Subcutaneous abdominal adipose tissue (tissue), 5 donors: ENCODE measurements around the gene NOL11.
"Not testable (repeated sequence)": the region's sequence is repeated elsewhere in the genome, so short reads cannot be mapped to it uniquely, and the experiment has no call there.

Experiments used
- H3K27ac ChIP-seq: one replicate; pipeline ENCODE4 v1.7.0; 2013; ENCODE audit warnings: low read depth, mild to moderate bottlenecking, inconsistent platforms, low read length, moderate library complexity
- H3K27me3 ChIP-seq, 5 donors: one replicate each; pipeline ENCODE4 v1.7.0; 2013; ENCODE audit warnings: low read length in 5 of 5, inconsistent platforms in 1 of 5; ENCODE audit not compliant: control insufficient read depth in 5 of 5, insufficient read depth in 4 of 5
- H3K36me3 ChIP-seq, 5 donors: one replicate each; pipeline ENCODE4 v1.7.0; 2013; ENCODE audit warnings: low read length in 5 of 5; ENCODE audit not compliant: control insufficient read depth in 5 of 5, insufficient read depth in 5 of 5
- H3K4me1 ChIP-seq, 5 donors: one replicate each; pipeline ENCODE4 v1.7.0; 2013; ENCODE audit warnings: low read length in 5 of 5, mild to moderate bottlenecking in 3 of 5, moderate library complexity in 1 of 5; ENCODE audit not compliant: control insufficient read depth in 5 of 5, insufficient read depth in 5 of 5
- H3K4me3 ChIP-seq, 5 donors: one replicate each; pipeline ENCODE4 v1.7.0; 2013; ENCODE audit warnings: low read length in 5 of 5, low read depth in 1 of 5
- H3K9ac ChIP-seq, 5 donors: one replicate each; pipeline ENCODE4 v1.7.0; 2013; ENCODE audit warnings: low read length in 5 of 5, mild to moderate bottlenecking in 4 of 5, moderate library complexity in 3 of 5
- H3K9me3 ChIP-seq, 5 donors: one replicate each; pipeline ENCODE4 v1.7.0; 2013; ENCODE audit warnings: low read length in 5 of 5; ENCODE audit not compliant: control insufficient read depth in 5 of 5
- donor health status: healthy.
- donor health status: healthy.
- donor health status: healthy.
- donor health status: healthy.
- donor health status: healthy.

The NOL11 gene

GRCh38 chr17:67702861-67703260, 14.9 kb upstream of the NOL11 start:
- H3K36me3 ChIP-seq, H3K27ac ChIP-seq, H3K4me1 ChIP-seq, H3K9ac ChIP-seq, H3K4me3 ChIP-seq, H3K27me3 ChIP-seq, H3K9me3 ChIP-seq: not testable (repeated sequence)

DNA sequence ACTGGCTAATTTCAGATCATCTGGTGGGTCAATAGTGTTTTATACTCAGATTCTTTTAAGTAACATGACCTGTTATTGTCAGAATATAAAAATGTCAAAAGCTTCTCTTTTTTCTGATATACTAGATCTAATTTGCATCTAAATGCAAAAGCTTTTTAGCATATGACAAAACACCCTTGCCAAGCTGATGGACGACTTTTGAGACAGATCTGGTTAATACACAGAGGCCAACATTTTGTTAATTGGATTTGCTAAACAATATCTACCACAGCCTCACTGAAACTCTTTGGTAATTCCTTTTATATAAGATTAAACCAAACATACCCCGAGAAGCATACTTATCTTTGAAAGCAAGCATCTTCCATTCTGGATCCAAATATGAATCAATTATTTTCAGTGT, 10.3 kb upstream of the NOL11 start:
- no peak overlapping the region for H3K4me3 ChIP-seq
- no peaks in the 10 kb centered on the region for H3K4me1 ChIP-seq
- peaks cover 0 to 3% (median 0%) of the 10 kb centered on the region in 5 donors for H3K27me3 ChIP-seq
- no peak overlapping the region for H3K27ac ChIP-seq
- H3K36me3 ChIP-seq = no peaks in the 10 kb centered on the region
- H3K9ac ChIP-seq = no peak overlapping the region
- H3K9me3 ChIP-seq = no peaks in the 10 kb centered on the region

GRCh38 chr17:67708378-67708777, 9.4 kb upstream of the NOL11 start:
- Histone ChIP-seq H3K9ac (no peak overlapping the region), H3K9me3 (no peaks in the 10 kb centered on the region), H3K27ac (no peak overlapping the region), H3K4me3 (no peak overlapping the region), H3K36me3 (no peaks in the 10 kb centered on the region), H3K4me1 (no peaks in the 10 kb centered on the region), H3K27me3 (peaks cover 0 to 3% (median 0%) of the 10 kb centered on the region in 5 donors)

- Histone ChIP-seq H3K4me3 (no peak overlapping the region), H3K9ac (no peak overlapping the region), H3K36me3 (no peaks in the 10 kb centered on the region), H3K27ac (no peak overlapping the region), H3K27me3 (peaks cover 0 to 3% (median 0%) of the 10 kb centered on the region in 5 donors), H3K4me1 (peaks cover 0 to 3% (median under 1%) of the 10 kb centered on the region in 5 donors), H3K9me3 (no peaks in the 10 kb centered on the region)
Observed at GRCh38 chr17:67711916-67712315, 5.8 kb upstream of the NOL11 start.

GRCh38 chr17:67712375-67712774, 5.4 kb upstream of the NOL11 start:
- H3K9me3 ChIP-seq = no peaks in the 10 kb centered on the region
- peaks cover 0 to 3% (median 0%) of the 10 kb centered on the region in 5 donors for H3K27me3 ChIP-seq
- H3K4me1 ChIP-seq = peaks cover 0 to 7% (median 5%) of the 10 kb centered on the region in 5 donors

GRCh38 chr17:67713169-67713568, 4.6 kb upstream of the NOL11 start:
- H3K9ac ChIP-seq = no peak overlapping the region
- H3K27me3 ChIP-seq = peaks cover 0 to 3% (median 0%) of the 10 kb centered on the region in 5 donors
- H3K36me3 ChIP-seq = no peaks in the 10 kb centered on the region

More at GRCh38 chr17:67712375-67712774, 5.4 kb upstream of the NOL11 start:
- Histone ChIP-seq H3K9ac (no peak overlapping the region), H3K4me3 (no peak overlapping the region), H3K27ac (no peak overlapping the region), H3K36me3 (no peaks in the 10 kb centered on the region)

GRCh38 chr17:67716405-67716798, 1.3 kb upstream of the NOL11 start:
- Histone ChIP-seq H3K27me3 (peaks cover 0 to 3% (median 0%) of the 10 kb centered on the region in 5 donors), H3K36me3 (peaks cover 8 to 12% (median 9%) of the 10 kb centered on the region in 5 donors), H3K4me3 (no peak overlapping the region), H3K9ac (no peak overlapping the region), H3K4me1 (peaks cover 5 to 24% (median 21%) of the 10 kb centered on the region in 5 donors), H3K27ac (no peak overlapping the region), H3K9me3 (no peaks in the 10 kb centered on the region)

More at GRCh38 chr17:67713169-67713568, 4.6 kb upstream of the NOL11 start:
- no peak overlapping the region for H3K27ac ChIP-seq
- no peak overlapping the region for H3K4me3 ChIP-seq
- H3K4me1 ChIP-seq = peaks cover 0 to 9% (median 7%) of the 10 kb centered on the region in 5 donors
- H3K9me3 ChIP-seq = no peaks in the 10 kb centered on the region

- peak overlapping the region; percentile 63 to 99 (median 73) for H3K9ac ChIP-seq
- peak overlapping the region; percentile 98 for H3K27ac ChIP-seq
- H3K9me3 ChIP-seq = no peaks in the 10 kb centered on the region
- peak overlapping the region; percentile 80 to 97 (median 92) for H3K4me3 ChIP-seq
- H3K36me3 ChIP-seq = peaks cover 16 to 20% (median 17%) of the 10 kb centered on the region in 5 donors
- H3K27me3 ChIP-seq = peaks cover 0 to 2% (median 0%) of the 10 kb centered on the region in 5 donors
- H3K4me1 ChIP-seq = peaks cover 5 to 24% (median 21%) of the 10 kb centered on the region in 5 donors
Observed at GRCh38 chr17:67717192-67717623, 528 bp upstream of the NOL11 start.

DNA sequence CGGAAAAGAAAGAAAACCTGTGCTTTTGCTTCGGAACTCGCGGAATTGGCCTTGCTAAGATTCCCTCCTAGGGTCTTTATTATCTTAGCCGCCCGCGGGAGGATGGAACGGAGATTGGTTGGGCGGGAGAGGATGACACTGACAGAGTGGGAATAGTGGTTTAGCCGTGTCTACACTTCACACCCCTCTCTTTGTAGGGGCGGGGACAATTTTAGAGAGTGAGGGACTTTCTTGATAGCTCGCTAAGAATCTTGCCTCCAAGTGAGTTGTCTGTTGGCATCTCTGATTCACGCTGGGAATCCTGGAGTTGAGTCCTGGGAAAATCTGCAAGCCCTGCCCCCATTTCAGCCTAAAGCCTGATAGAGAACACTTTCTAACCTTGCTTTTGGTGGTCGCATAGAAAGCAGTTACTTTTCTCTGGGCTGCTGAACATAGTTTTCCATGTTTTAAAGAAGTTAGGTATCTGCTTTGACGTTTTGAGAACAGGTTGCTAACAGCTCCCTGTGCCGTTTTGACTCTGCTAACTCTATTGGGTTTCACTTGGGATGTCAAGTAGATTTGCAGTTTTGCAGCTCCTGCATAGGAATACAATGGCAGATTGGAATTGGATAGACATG, 697 bp downstream of the NOL11 start:
- Histone ChIP-seq H3K27ac (peak overlapping the region; percentile 98), H3K36me3 (peaks cover 19 to 28% (median 25%) of the 10 kb centered on the region in 5 donors), H3K9me3 (no peaks in the 10 kb centered on the region), H3K4me1 (peaks cover 5 to 24% (median 21%) of the 10 kb centered on the region in 5 donors), H3K4me3 (peak overlapping the region; percentile 90 to 99 (median 92)), H3K27me3 (no peaks in the 10 kb centered on the region), H3K9ac (peak overlapping the region; percentile 98 to 100 (median 99))

DNA sequence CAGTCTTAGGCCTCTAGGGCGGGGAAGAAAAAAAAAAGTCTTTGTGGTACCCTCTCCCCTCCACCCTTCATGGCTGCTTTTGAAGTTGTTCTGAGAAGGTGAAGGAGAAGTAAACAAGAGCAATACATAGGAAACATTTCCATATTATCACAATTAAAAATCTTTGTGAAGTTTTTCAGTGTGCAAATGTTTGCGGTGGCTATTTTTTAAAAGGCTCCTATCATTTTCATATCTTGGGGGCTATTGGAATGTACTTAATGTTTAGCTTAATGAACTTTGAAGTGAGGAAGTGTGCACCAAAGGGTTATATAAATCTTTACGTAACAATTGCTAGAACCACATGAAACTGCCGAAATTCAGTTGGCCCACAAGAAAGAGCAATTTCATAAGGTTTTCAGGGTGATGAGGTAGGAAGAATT, 7.6 kb downstream of the NOL11 start:
- Histone ChIP-seq H3K9ac (no peak overlapping the region), H3K27ac (no peak overlapping the region), H3K36me3 (peaks cover 47 to 90% (median 75%) of the 10 kb centered on the region in 5 donors), H3K4me1 (no peaks in the 10 kb centered on the region), H3K4me3 (no peak overlapping the region), H3K9me3 (no peaks in the 10 kb centered on the region), H3K27me3 (no peaks in the 10 kb centered on the region)
